GM12891 (cell line): ENCODE results near the gene DAZAP1.

Source experiments
- DNase-seq: peaks from one replicate; pipeline ENCODE4 v3.0.0; 2011; ENCODE audit warnings: low spot score; ENCODE audit not compliant: insufficient read length
- FAIRE-seq: peaks from 2 replicates; lab custom pipeline; 2011; peaks lifted over from hg19 to GRCh38; lab: Jason Lieb, UNC
- PAX5 ChIP-seq: IDR thresholded peaks from 2 replicates; pipeline ENCODE4 v1.6.1; 2011; ENCODE audit warnings: low read length, moderate library complexity, mild to moderate bottlenecking; ENCODE audit not compliant: insufficient read depth, severe bottlenecking
- POLR2A ChIP-seq: IDR thresholded peaks from 2 replicates; pipeline ENCODE4 v1.6.1; 2011; ENCODE audit warnings: low read depth, low read length, control low read depth
- POLR2AphosphoS5 ChIP-seq: IDR thresholded peaks from 2 replicates; pipeline ENCODE4 v1.6.1; 2011; ENCODE audit warnings: low read depth, low read length, control low read depth
- POU2F2 ChIP-seq: IDR thresholded peaks from 2 replicates; pipeline ENCODE4 v1.6.1; 2011; ENCODE audit warnings: low read depth, mild to moderate bottlenecking, control low read depth, low read length, moderate library complexity
- SPI1 ChIP-seq: IDR thresholded peaks from 2 replicates; pipeline ENCODE4 v1.6.1; 2011; ENCODE audit warnings: low read depth, low read length, control low read depth
- TAF1 ChIP-seq: IDR thresholded peaks from 2 replicates; pipeline ENCODE4 v1.6.1; 2011; ENCODE audit warnings: low read depth, low read length, control low read depth

Gene DAZAP1

DNA sequence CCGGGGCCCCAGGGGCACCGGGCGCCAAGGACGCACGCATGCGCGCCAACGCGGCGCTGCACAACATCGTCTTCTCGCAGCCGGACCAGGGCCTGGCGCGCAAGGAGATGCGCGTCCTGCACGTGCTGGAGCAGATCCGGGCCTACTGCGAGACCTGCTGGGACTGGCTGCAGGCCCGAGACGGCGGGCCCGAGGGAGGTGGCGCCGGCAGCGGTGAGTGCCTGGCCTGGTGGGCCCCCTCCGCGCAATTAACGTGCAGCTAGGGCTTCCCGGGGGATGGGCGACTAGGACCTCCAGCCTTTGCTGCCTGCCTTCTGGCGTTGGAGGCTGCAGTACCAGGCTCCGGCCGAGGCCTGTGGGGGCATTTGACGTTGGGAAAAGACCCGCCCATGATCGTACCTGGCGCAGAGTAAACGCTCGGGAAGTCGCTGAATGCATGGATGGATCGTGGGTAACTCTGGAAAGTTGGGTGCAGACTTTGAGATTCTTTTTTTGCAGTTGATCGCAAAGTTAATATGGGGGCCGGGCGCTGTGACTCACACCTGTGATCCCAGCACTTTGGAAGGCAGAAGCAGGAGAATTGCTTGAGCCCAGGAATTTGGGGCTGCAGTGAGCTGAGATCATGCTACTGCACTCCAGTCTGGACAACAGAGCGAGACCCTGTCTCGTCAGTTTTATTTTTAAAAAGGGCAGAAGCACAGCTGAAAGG is 49.8 kb downstream of the DAZAP1 start:
- no peak for DNase-seq
- TF ChIP-seq TAF1: no peak
- TF ChIP-seq POLR2AphosphoS5: no peak
- no peak for FAIRE-seq

DNA sequence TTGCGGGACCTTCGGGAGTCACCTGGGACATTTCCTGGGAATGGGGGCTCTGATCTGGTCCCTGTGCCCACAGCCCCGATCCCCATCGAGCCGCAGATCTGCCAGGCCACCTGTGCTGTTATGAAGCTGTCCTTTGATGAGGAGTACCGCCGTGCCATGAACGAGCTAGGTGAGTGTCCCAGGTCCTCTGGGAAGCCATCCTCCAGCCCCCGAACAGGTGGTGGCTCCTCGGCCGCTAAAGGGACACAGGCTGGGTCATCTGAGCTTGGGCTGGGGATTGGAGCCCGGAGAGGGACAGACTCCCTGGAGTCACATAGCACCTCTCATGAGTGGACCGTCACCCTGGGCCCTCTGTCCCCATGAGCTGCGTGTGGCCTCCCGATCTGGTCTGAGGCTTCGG is 50.5 kb downstream of the DAZAP1 start:
- DNase-seq (no peak), FAIRE-seq (no peak)
- TF ChIP-seq POLR2AphosphoS5: no peak
- TF ChIP-seq POU2F2: no peak
- TF ChIP-seq SPI1: no peak
- no peak for TF ChIP-seq POLR2A
- TF ChIP-seq PAX5: no peak
- TF ChIP-seq TAF1: no peak

DNA sequence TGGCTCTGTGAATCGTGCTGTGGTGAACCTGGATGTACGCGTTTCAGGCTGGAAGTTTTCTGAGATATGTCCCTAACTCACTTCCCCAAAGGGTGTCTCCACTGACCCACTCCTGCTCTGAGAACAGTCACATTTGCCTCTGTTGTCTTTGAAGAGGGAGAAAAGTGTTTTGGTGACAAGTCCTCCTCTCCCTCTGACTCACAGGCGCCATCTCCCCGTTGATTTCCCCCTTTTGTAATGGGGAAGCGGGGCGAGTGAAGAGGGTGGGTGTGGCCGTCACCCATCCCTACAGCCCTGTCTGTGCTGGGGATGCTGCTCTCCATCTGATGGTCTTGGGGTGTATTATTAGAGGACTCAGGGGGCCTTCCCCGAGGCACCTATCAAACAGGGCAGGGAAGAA is 52.1 kb downstream of the DAZAP1 start:
- no peak for FAIRE-seq

DNA sequence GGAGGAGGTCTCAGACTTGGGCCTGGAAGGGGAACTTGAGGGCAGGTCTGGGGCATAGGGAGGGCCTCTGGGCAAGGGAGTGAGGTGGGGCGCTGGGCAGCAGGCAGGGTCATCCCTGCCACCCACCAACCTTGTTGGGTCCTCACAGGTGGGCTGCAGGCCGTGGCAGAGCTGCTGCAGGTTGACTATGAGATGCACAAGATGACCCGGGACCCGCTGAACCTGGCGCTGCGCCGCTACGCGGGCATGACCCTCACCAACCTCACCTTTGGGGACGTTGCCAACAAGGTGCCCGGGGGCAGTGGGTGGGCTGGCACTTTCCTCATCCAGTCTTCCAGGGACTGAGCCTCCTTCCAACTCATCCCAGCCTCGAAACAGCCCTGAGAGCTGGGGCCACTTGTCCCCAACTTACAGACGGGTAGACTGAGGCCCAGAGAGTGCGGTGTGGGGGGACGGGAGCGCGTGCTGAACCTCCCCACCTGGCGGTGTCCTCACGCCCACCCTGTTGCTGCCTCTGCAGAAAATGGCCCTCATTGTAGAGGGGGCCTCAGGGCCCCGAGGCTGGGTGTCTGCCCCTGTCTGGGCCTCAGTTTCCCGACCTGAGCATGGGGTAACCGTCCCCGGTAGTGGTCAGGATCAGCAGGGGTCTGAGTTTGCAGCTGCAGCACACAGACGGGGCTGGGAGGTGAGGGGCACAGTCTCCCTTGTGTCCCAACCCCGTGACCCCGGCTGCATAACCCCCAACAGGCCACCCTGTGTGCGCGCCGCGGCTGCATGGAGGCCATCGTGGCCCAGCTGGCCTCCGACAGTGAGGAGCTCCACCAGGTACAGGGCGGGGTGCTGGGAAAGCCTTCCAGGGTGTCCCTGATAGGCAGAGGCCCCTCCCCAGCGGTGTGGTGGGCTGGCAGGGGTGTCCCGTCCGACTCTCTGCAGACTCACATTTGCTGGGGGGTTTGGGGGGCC is 52.9 kb downstream of the DAZAP1 start:
- DNase-seq (no peak), FAIRE-seq (no peak)
- TF ChIP-seq SPI1: no peak
- no peak for TF ChIP-seq PAX5
- no peak for TF ChIP-seq POU2F2

More for the DNA sequence above, 52.1 kb downstream of the DAZAP1 start:
- no peak for DNase-seq
- TF ChIP-seq POLR2A: no peak
- TF ChIP-seq POLR2AphosphoS5: no peak
- no peak for TF ChIP-seq POU2F2
- no peak for TF ChIP-seq PAX5
- TF ChIP-seq TAF1: no peak
- TF ChIP-seq SPI1: no peak

DNA sequence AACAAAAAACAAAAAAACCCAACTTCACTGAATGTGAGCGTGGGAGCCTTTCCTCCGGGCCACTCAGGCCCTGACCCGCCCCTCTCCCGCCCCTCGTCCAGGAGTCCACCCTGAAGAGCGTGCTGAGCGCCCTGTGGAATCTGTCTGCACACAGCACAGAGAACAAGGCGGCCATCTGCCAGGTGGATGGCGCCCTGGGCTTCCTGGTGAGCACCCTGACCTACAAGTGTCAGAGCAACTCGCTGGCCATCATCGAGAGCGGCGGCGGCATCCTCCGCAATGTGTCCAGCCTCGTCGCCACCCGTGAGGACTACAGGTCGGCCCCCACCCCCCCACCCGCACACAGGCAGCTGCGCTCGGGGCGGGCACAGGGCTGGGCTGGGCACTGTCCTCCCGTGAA is 54.5 kb downstream of the DAZAP1 start:
- TF ChIP-seq POLR2A (no peak), PAX5 (no peak), POLR2AphosphoS5 (no peak), SPI1 (no peak), TAF1 (no peak), POU2F2 (no peak)
- FAIRE-seq (no peak), DNase-seq (no peak)

DNA sequence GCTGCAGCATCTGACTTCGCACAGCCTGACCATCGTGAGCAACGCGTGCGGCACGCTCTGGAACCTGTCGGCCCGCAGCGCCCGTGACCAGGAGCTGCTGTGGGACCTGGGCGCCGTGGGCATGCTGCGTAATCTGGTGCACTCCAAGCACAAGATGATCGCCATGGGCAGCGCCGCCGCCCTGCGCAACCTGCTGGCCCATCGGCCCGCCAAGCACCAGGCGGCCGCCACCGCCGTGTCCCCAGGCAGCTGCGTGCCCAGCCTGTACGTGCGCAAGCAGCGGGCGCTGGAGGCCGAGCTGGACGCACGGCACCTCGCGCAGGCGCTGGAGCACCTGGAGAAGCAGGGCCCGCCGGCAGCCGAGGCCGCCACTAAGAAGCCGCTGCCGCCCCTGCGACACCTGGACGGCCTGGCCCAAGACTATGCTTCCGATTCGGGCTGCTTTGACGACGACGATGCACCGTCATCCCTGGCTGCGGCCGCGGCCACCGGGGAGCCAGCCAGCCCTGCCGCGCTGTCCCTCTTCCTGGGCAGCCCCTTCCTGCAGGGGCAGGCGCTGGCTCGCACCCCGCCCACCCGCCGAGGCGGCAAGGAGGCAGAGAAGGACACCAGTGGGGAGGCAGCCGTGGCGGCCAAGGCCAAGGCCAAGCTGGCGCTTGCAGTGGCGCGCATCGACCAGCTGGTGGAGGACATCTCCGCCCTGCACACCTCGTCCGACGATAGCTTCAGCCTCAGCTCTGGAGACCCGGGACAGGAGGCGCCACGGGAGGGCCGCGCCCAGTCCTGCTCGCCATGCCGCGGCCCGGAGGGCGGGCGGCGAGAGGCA is 58.0 kb downstream of the DAZAP1 start:
- TF ChIP-seq POLR2A (no peak), TAF1 (no peak), POU2F2 (no peak), PAX5 (no peak), SPI1 (no peak), POLR2AphosphoS5 (no peak)
- DNase-seq (no peak), FAIRE-seq (peak; percentile 87)

DNA sequence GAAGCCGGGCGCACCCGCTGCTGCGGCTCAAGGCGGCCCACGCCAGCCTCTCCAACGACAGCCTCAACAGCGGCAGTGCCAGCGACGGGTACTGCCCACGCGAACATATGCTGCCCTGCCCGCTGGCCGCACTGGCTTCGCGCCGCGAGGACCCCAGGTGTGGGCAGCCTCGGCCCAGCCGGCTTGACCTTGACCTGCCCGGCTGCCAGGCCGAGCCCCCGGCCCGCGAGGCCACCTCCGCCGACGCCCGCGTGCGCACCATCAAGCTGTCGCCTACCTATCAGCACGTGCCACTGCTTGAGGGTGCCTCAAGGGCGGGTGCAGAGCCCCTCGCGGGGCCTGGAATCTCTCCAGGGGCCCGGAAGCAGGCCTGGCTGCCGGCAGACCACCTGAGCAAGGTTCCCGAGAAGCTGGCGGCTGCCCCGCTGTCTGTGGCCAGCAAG is 58.7 kb downstream of the DAZAP1 start:
- TF ChIP-seq POLR2A (no peak), POLR2AphosphoS5 (no peak), SPI1 (no peak), PAX5 (no peak), TAF1 (no peak), POU2F2 (no peak)
- no peak for DNase-seq
- no peak for FAIRE-seq

DNA sequence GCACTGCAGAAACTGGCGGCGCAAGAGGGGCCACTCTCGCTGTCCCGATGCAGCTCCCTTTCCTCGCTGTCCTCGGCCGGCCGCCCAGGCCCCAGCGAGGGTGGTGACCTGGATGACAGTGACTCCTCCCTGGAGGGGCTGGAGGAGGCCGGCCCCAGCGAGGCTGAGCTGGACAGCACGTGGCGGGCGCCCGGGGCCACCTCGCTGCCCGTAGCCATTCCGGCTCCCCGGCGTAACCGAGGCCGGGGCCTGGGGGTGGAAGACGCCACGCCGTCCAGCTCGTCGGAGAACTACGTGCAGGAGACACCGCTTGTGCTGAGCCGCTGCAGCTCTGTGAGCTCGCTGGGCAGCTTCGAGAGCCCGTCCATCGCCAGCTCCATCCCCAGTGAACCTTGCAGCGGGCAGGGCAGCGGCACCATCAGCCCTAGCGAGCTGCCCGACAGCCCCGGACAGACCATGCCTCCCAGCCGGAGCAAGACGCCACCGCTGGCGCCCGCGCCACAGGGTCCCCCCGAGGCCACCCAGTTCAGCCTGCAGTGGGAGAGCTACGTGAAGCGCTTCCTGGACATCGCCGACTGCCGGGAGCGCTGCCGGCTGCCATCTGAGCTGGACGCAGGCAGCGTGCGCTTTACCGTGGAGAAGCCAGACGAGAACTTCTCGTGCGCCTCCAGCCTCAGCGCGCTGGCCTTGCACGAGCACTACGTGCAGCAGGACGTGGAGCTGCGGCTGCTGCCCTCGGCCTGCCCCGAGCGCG is 59.3 kb downstream of the DAZAP1 start:
- no peak for TF ChIP-seq PAX5
- no peak for TF ChIP-seq SPI1
- no peak for TF ChIP-seq POLR2A
- no peak for TF ChIP-seq POU2F2
- TF ChIP-seq TAF1: no peak
- TF ChIP-seq POLR2AphosphoS5: no peak
- no peak for FAIRE-seq
- no peak for DNase-seq

DNA sequence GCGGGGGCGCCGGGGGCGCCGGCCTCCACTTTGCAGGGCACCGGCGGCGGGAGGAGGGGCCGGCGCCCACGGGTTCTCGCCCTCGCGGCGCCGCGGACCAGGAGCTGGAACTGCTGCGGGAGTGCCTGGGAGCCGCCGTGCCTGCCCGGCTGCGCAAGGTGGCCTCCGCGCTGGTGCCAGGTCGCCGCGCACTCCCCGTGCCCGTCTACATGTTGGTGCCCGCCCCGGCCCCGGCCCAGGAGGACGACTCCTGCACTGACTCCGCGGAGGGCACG is 59.8 kb downstream of the DAZAP1 start:
- no peak for FAIRE-seq
- no peak for DNase-seq
- TF ChIP-seq POU2F2 (no peak), PAX5 (no peak), TAF1 (no peak), POLR2A (no peak), SPI1 (no peak), POLR2AphosphoS5 (no peak)
